Subcutaneous adipose tissue (tissue), 4 donors: ENCODE results near the gene MED29. TPM values are rescaled to one million over a fixed set of nuclear protein-coding genes. Genes with fewer than 3 reads are reported as not detected.

Experiments
- total RNA-seq, 4 donors: library from RNA; depleted of rRNA; stranded (reverse); fragments of >200 nt; gene quantifications; one replicate each; pipeline ENCODE4 v1.1.0, GENCODE V29; 2016
- TF ChIP-seq, protein P1 (sequence below): fragments of 450-650 bp; IDR thresholded peaks from one replicate; pipeline ENCODE4 v1.5.1; 2016; ENCODE audit warnings: low read depth, mild to moderate bottlenecking, control low read depth, antibody characterized with exemption, moderate library complexity

MED29 gene
- total RNA-seq, 4 donors from 2014 or later = 23.1 to 28.9 (median 26.4) TPM

DNA sequence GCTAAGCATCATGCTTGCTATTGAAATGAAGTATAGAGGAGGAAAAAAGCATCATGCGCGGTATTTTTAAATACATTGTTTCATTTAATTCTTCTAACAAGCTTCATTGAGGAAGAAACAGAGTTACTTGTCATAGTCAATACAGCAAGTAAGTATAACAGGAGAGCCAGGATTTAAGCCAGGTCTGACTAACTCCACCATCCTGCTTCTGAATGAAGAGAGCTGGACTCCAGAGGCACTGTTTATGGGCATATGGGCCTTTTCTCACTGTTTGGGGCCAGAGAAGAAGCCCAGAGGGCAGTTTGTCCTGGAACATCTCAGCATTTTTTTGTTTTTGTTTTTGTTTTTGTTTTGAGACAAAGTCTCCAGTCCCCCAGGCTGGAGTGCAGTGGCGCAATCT, 41.0 kb upstream of the MED29 start:
- TF ChIP-seq, protein P1, sequence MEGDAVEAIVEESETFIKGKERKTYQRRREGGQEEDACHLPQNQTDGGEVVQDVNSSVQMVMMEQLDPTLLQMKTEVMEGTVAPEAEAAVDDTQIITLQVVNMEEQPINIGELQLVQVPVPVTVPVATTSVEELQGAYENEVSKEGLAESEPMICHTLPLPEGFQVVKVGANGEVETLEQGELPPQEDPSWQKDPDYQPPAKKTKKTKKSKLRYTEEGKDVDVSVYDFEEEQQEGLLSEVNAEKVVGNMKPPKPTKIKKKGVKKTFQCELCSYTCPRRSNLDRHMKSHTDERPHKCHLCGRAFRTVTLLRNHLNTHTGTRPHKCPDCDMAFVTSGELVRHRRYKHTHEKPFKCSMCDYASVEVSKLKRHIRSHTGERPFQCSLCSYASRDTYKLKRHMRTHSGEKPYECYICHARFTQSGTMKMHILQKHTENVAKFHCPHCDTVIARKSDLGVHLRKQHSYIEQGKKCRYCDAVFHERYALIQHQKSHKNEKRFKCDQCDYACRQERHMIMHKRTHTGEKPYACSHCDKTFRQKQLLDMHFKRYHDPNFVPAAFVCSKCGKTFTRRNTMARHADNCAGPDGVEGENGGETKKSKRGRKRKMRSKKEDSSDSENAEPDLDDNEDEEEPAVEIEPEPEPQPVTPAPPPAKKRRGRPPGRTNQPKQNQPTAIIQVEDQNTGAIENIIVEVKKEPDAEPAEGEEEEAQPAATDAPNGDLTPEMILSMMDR = no peak

DNA sequence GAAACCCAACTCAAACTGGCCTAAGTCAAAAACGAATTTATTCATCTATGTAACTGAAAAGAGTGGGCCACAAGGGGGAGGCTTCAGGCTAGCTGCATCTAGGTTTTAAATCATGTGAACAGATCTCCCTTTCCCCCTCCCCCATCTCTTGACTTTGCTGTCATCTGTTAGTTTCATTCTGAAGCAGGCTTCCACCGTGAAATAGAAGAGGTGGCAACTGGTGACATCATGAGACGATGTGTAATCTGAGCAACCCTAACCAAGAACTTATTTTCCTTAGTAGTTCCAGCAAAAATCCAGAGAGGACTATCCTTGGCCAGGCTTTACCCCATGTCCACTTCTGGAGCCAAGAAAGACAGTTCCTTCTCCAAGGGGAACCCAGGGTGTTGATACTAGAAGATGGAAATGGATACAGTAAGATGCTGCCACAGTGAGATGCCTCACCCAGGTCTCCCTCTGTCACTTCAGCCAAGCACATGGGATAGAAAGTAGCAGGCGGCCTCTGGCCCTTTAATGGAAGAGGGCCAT, 39.6 kb upstream of the MED29 start:
- TF ChIP-seq, protein P1 = no peak

DNA sequence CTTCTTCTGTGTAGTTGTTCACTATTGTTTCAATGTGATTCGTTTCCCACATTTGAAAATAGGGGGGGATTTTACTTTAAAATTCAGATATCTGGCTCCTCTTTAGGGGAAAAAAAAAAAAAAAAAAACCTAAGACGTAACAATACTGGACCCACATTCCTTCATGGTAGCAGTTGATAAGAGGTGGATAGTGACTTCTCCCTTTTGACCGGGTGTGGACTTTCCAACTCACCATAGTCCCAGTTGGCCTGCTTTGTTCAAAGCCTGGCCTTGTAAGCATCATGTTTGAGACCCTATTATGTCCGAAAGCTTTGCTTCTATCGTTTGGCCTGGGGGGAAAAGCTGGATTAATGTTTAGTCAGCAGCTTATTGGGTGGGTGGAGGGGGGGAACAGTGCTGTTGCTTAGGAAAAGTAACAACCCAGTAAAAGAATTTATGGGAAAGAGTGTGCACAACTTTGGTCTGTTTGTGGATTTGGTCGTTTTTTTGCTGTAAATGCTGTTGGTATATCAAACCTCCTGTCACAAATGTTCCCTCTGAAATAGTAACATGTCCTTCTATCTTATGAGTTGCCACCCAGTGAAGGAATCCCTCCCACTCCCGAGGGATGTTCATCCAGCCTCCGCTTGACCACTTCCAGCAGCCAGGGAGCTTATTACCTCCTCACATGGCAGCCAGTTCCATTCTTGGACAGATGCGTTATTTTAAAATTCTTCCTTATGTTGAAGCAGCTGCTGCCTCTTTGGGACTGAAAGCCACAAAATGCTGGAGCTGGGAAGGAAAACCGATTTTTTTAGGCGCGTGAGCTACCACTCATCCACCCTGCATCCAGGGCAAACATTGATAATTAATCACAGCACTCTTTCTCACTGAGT, 38.6 kb upstream of the MED29 start:
- TF ChIP-seq, protein P1 = no peak

DNA sequence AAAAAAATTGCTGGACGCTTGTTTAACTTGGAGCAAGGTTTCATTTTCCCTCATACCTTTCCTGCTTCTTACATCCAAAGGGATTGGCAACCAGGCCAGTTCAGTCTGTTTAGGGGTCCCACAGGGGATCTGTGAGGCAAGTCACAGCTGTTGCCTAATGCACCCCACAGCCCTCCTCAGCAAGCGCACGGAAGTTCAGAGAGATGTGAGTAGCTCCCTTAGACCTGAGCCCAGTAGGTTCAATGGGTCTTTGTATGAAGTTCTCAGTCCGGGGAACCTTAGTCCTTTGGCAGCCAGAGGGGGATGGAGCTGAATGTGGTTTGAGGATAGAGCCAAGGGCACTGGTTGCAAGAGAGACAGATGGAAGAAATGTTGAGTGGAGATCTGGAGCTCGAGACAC, 35.9 kb upstream of the MED29 start:
- TF ChIP-seq, protein P1 = no peak

DNA sequence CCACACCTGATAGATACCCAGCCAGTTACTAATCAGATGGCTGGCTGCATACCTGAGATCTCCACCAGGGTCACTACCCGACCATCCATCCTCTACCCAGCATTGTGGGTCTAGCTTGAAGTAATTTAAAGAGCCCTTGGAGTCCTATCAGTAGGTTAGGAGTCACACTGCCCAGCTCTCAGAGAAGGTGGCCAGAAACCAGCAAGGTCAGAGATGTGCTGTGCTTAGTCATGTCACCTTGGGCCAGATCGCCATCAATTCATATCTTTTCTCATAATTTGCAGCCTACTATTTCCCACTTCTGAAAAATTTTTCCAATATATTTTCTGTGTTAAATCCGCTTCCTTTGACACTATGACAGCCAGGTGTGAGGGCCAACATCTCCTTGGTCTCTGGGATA, 35.1 kb upstream of the MED29 start:
- TF ChIP-seq, protein P1 = no peak

DNA sequence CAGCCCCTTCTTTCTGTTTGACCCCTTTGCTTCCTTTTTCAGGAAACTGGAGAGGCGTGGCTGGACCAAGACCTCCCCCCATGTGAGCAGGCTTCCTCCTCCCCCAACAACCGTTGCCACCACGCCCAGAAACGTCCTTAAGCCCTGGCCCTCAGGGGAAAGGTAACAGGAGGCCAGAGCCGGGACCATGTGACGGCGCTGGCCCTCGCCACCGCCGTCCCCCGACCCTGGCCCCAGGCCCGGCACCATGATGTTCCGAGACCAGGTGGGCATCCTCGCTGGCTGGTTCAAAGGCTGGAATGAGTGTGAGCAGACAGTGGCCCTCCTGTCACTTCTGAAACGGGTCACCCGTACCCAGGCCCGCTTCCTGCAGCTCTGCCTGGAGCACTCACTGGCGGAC, 34.5 kb upstream of the MED29 start:
- TF ChIP-seq, protein P1 = no peak

DNA sequence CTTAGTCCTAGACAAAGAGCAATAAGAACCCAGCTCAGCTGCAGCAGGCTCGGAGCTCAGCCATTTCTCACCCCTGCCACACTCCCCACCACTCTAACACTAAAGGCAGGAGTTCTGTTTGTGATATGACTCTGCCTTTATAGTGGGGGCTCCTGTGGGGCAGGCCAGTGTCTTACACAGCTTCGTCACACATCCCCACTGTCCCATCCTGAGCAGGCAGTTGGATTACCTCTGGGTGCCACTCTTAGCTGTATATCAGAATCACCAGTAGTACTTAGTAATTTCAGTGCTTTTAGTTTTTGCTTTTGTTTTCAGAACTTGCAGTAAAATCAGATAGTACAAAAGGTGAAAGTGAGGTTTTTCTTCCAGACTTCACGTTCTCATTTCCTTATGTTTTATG, 32.2 kb upstream of the MED29 start:
- TF ChIP-seq, protein P1 = no peak
